HG03460 (cell line): Measurements from ENCODE around the gene ASCC3.
"Not testable (repeated sequence)": the region's sequence is repeated elsewhere in the genome, so short reads cannot be mapped to it uniquely, and the experiment has no call there.

ENCODE experiments used
- ATAC-seq: cut with Tn5 transposase; IDR thresholded peaks from one replicate; pipeline ENCODE4 v1.9.1; 2021; ENCODE audit not compliant: unreplicated experiment

The ASCC3 gene

DNA sequence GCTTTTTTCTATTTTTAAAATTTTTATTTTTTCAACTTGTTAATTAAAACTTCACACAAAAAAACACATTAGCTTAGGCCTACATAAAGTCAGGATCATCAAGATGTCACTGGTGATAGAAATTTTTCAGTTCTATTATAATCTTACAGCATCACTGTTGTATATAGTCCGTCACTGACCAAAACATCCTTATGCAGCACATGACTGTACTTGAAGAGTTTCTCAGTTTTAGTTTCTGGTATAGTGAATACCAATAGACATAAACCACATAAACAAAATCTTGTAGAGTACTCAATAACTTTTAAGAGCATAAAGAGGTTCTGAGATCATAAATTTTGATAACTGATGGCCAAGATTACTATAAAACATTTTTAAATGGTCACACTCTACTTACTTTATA is 71.8 kb downstream of the ASCC3 start:
- ATAC-seq: peak; percentile 61

DNA sequence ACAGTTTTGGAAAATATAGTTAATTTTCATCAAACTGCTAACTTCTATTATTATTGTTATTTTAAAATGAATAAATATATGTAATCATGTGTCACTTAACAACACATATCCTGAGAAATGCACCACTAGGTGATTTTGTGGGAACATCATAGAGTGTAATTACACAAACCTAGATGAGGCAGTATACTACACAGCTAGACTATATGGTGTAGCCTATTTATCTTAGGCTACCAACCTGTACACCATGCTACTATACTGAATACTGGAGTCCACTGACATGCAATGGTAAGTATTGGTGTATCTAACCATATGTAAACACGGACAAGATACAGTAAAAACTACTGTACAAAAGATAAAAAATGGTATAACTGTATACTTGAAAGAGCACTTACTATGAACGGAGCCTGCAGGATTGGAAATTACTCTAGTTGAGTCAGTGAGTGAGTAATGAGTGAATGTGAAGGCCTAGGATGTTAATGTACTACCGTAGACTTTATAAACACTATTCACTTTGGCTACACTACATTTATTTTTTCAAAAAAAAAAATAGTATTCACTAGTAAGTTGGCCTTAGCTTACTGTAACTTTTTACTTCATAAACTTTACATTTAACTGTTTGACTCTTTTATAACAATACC is 72.4 kb downstream of the ASCC3 start:
- no peak for ATAC-seq

DNA sequence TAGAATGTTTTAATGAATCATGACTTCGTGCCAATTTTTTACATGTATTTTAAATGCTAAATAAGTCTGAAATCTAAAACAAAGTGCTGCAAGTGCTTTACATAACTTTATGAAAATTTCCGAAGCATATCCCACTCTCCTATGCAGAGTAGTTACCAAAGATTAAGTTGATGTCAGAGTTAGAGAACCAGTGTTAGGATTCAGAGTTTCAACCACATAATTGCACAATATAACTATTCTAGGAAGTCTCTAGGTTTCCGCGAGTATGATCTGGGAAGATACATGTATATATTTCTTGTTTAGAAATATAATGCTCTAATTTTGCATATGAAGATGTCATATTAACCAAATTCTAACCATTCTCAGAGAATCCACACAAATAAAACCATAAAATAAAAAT is 74.8 kb downstream of the ASCC3 start:
- ATAC-seq: no peak

DNA sequence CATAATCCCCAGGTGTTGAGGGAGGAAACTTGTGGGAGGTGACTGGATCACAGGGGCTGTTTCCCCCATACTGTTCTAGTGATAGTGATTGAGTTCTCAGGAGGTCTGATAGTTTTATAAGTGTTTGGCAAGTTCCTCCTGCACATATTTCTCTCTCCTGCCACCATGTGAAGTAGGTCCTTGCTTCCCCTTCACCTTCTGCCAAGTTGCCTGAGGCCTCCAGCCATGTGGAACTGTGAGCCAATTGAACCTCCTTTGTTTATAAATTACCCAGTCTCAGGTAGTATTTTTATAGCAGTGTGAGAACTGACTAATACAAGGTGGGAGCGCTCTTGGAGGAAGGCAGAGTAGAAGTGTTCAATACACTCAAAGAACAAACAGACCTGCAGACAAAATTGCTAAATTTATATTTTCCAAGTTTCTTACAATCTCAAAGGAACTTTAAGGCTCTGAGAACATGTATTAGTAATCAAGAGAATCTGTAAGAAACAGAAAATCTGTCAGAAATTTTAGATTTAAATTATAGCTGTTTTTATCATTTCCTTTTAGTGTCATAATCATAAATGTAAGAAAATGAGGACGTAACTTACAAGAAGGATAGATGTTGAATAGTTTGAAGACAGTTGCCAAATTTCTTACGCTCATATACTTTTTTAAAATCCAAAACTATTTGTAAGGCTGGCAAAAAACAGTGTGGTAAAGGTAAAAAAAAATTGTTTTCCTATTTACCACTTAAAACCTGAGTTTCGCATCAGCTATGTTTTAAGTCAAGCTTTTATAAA is 77.7 kb downstream of the ASCC3 start:
- ATAC-seq: no peak

DNA sequence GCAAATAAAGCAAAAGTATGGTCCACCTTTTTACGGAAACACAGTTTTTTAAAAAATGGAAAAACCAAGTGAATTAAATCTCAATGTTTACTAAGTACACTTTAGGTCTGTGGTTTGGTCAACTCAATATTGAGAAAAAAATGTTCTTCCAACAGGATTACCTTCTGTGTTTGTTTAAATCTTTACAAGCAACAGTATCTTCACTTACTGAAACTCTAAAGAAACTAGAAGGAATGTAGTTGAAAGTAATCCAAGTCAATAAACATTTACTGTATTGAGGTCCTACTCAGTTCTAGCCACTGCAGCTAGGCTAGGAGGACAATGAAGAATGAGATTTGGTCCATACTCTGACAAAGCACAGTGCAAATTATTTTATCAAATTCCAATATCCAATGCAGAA is 80.1 kb downstream of the ASCC3 start:
- ATAC-seq: no peak

DNA sequence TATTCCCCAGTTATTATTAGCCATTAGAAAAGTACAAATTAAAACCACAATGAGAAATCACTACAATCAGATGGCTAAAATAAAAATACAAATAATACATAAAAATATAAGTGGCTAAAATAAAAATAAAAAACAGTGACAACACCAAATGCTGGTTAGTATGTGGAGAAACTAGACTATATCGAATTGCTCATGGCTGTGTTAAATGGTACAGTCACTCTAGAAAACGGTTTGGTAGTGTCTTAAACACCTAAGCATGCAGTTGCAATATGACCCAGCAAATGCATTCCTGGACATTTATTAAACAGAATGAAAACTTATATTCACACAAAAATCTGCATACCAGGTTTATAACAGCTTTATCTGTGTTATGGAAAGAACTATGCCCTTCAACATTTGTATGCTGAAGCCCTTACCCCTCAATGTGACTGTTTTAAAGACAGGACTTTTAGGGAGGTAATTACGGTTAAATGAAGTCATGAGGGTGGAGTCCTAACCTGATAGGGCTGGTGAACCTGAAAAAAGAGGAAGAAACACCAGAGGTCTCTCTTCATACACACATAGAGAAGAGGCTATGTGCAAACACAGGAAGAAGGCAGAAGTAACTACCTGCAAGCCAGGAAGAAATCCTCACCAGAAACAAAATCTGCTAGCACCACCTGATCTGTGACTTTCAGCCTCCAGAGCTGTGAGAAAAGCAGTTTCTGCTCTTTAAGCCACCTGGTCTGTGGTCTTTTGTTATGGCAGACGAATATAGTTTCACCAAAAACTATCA is 84.9 kb downstream of the ASCC3 start:
- ATAC-seq: peak; percentile 95

DNA sequence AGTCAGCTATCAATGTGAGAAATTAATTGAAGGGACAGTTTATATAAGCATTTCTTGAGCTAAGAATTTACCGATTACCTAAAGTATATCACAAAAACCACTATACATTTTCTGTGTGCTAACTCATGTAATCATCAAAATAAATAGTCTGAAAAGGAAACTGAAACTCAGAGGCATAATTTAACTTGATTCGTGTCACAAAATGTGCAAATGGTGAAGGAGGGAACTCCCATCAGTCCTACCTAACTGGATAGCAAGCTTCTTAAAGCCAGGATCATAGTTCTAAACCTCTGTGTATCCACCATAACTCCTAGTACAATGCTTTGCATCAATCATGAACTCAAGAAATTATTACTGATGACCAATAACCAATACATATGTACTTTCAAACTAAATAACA is 91.0 kb downstream of the ASCC3 start:
- no peak for ATAC-seq

DNA sequence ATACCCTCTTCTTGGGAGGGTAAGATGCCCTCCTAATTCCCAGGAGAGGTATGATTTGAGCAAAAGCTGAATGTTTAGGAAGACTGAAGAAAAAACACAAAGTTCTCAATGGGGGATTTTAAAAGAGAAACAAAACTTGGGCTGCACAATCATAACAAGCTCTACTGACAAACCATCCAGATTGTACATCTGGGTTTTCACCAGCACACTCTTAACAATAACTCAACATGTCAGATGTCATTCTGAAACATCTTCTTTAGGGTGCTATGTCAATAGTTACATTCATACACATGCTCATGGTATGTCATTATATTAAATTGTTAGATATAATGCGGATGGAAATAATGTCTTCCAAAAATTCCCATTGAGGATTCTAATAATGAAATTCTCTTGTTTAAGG is 95.1 kb downstream of the ASCC3 start:
- ATAC-seq: no peak

DNA sequence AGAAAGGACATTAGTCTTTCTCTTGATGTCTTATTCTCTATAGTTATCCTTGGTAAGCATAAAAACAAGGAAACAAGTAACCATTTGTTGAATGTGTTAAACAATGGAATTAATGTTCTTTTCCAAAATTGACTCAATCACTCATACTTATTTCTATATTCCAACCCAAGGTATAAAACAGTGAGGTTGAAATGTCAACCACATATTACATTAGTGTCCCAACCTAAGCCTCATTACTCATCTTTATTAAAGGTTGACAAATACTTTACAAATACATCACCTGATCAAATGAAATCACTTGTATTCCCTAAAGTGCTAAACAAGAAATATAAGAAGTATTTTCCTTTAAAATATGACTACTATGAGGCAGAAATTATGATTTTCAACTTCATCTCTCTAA is 100.5 kb downstream of the ASCC3 start:
- no peak for ATAC-seq

DNA sequence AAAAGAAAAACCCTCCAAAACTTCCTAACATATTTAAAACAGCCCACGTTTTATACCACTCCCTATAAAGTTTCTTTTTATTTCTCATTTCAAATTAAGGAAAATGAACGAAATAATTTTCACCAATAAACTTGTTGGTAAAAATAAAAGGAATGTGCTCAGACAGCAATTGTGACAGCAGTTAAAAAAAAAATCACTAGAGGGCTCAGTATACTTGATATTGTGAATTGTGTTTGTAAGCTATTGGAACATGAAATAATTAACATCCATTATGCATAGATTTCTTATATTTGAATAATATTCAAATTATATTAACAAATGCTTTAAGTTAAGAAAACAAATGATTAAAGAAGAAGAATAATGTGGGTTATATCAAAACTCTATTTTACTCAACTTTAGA is 105.5 kb downstream of the ASCC3 start:
- no peak for ATAC-seq

DNA sequence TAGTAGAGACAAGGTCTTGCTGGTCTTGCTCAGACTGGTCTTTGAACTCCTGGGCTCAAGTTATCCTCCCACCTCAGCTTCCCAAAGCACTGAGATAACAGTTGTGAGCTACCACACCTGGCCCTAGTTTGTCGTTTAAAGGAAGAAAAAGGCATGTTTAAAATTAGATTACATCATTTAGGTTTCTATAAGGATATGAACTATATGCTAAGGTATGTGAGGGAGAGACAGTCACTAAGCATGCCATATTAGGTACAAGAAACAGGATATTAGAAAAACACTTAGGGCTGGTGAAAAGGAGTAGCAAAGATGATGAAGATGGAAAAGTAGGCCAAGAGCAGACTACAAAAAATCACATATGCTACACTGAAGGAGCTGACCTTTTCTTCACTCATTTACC is 106.4 kb downstream of the ASCC3 start:
- no peak for ATAC-seq

DNA sequence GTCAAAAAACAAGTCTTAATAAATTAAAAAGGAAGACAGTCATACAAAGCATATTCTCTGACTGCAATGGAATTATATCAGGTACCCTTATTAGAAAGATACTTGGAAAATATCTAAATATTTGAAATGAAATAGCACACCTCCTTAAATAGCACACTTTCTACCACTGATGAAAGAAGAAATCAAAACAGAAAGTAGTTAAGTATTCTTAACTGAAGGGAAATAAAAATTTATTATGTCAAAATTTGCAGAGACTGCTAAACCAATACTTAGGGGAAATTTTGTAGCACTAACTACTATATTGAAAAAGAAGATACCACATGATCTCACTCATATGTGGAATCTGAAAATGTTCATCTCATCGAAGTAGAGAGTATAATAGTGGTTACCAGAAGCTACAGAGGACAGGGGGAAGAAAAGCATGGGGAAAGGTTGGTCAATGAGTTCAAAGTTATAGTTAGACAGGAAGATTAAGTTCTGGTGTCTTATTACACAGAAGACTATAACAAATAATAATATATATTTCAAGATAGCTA is 112.2 kb downstream of the ASCC3 start:
- no peak for ATAC-seq

DNA sequence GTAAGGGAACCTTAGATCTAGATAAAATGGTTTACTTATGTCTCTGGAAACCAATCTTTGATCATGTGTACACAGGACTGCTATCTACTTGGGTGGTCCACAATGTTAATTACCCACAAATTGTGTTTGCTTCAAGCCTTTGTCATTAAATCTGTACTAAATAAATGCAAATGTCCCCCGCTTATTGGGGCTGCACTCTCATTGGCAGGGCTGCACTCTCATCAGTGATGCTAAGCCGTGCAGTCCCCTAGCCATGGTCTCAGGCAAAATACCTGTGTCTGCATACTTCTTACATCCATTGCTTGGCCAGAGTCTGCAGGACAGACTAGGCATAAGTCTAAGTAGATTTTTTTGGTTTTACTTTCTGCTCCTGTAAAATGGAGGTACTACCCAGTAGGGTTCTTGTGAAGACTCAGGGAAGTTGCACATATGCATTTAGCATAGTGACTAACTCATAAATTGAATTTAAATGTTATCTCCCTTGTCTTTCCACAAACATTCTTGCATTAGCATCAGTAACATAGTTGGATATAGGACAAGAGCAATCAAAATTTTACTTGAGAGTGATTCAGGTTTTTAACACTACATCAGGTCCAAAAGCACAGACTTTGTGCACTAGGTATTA is 117.4 kb downstream of the ASCC3 start:
- ATAC-seq: no peak

DNA sequence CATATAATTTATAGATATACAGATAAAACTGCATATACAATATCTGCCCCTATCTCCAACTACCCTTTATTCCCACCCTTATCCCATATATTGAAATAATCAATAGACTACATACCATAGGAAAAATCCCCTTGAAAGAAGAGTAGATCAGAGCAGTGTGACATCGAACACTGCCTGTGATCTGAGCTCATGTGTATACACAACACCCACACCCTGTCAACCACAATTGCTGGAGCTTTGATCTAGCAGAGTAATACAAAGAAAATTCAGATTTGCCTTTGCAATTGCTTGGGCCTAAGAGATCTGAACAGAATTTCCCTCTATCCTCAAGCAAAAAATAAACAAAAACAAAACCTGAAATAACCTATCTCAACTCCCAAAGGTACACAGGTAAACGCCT is 119.3 kb downstream of the ASCC3 start:
- ATAC-seq: no peak

DNA sequence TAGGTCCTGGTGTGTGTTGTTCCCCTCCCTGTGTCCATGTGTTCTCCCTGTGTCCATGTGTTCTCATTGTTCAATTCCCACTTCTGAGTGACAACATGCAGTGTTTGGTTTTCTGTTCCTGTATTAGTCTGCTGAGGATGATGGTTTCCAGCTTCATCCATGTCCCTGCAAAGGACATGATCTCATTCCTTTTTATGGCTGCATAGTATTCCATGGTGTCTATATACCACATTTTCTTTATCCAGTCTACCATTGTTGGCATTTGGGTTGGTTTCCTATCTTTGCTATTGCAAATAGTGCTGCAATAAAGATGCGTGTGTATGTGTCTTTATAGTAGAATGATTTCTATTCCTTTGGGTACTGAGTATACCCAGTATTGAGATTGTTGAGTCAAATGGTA is 122.7 kb downstream of the ASCC3 start:
- ATAC-seq: not testable (repeated sequence)

DNA sequence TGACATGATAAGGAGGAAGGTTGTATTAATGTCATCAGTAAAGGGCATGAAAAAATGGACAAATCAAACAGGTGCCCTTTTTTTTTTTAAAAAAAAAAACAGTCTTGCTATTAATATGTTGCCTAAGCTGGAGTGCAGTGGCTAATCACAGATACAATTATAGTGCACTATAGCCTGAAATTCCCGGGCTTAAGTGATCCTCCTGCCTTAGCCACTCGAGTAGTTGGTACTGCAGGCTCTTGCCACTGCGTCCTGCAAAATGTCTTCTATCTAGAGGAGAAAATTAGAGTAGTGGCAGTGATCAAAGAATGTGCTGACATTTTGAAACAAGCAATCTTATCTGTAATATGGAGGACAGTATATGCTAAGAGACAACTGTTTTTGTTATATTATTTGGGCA is 127.7 kb downstream of the ASCC3 start:
- no peak for ATAC-seq

DNA sequence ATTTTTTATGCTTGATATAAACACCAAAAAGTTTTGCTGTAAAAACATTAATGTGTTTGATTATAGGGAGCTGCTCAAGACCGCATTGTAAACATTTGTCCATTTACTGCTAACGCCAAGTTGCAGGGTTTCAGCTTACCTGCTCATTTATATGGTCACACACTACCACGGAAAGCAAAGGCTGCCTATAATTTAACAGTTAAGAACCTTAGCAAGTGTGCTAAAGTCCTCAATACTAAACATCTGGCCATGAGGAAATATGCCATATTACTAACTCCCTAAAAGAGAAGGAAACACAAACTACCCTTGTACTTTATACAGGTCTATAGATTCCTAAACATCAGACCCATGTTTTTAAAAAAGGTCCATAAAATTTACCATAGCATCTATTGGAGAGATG is 129.5 kb downstream of the ASCC3 start:
- no peak for ATAC-seq

DNA sequence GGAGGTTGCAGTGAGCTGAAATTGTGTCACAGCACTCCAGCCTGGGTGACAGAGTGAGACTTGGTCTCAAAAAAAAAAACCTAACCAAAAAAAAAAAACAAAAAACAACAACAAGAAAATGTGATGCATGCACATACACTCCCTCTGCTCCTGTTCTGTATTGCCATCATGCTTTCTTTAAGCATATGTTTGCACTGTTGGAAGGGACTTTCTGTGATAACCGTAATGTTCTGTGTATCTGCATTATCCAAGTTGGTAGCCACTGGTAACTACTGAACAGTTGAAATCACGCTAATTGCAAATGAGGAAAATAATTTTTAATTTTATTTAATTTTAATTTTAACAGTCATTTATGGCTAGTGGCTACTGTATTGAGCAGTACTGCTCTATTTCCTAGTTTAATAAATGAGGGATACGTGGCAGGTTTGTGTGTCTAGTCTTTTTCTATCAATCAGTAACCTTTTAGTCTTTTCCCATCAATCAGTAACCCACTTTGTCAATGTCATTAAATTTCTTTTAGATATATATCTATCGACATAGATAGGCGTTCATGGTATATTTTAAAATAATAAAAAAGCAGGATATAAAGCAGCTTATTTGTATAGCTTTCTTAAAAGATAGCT is 135.6 kb downstream of the ASCC3 start:
- no peak for ATAC-seq

DNA sequence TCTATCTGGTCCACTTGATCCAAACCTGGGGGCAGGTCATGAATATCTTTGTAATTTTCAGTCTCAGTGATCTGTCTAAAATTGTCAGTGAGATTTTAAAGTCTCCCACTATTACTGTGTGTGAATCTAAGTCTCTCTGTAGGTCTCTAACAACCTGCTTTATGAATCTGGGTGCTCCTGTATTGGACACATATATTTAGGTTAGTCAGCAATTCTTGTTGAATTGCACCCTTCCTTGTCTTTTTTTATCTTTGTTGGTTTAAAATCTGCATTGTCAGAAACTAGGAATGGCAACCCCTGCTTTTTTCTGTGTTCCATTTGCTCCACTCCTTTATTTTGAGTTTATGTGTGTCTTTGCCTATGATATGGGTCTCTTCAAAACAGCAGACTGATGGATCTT is 140.7 kb downstream of the ASCC3 start:
- no peak for ATAC-seq

DNA sequence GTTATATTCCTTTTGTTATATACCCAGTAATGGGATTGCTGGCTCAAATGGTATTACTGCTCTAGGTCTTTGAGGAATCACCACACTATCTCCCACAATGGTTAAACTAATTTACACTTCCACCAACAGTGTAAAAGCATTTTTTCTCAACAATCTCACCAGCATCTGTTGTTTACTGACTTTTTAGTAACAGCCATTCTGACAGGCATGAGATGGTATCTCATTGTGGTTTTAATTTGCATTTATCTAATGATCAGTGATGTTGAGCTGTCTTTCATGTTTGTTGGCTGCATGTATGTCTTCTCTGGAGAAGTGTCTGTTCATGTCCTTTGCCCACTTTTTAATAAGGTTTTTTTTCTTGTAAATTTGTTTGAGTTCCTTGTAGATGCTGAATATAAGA is 143.4 kb downstream of the ASCC3 start:
- ATAC-seq: not testable (repeated sequence)

DNA sequence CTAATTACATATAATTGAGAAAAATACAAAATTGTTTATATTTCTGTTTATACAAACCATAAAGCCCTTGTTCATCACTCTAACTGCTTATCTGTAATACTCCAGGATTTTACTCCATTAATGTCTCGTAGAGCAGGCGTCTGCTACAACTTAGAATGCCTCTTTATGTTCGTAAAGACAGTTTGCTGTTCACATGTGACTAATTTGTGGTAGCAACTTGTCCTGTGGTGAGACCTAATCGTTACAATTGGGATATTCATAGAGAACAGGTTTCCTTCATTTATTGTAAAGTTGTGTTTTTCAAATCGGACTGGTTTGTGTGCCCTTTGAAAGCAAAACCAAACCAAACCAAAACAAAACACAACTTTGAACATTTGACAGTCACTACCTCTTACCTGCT is 149.7 kb downstream of the ASCC3 start:
- ATAC-seq: no peak
